HFFc6 (cell line): ENCODE results near the gene FNDC3B. TPM values are rescaled to one million over a fixed set of nuclear protein-coding genes. Genes with fewer than 3 reads are reported as not detected.

Source experiments
- DNase-seq: peaks from one replicate; pipeline ENCODE4 v3.0.0-alpha.2; 2018
- H3K27ac Mint-ChIP-seq: 2 replicates; pipeline ENCODE4 v1.8.0; 2020; ENCODE audit warnings: mild to moderate bottlenecking, mixed read lengths
- H3K27me3 Mint-ChIP-seq: 2 replicates; pipeline ENCODE4 v1.8.0; 2021; ENCODE audit warnings: mild to moderate bottlenecking, moderate library complexity, mixed read lengths; ENCODE audit not compliant: insufficient read depth
- H3K36me3 Mint-ChIP-seq: 2 replicates; pipeline ENCODE4 v1.8.0; 2021; ENCODE audit warnings: low read depth, mixed read lengths
- H3K4me1 Mint-ChIP-seq: 2 replicates; pipeline ENCODE4 v1.8.0; 2020; ENCODE audit warnings: low read depth, mixed read lengths
- H3K4me3 Mint-ChIP-seq: 2 replicates; pipeline ENCODE4 v1.8.0; 2020; ENCODE audit warnings: mild to moderate bottlenecking, moderate library complexity, mixed read lengths
- H3K9me3 Mint-ChIP-seq: 2 replicates; pipeline ENCODE4 v1.8.0; 2020; ENCODE audit warnings: mild to moderate bottlenecking, mixed read lengths
- CTCF ChIP-seq: fragments of 200-600 bp; sonication (generic); IDR thresholded peaks from 2 replicates; pipeline ENCODE4 v1.5.0; 2021; ENCODE audit warnings: antibody characterized with exemption, mild to moderate bottlenecking
- total RNA-seq, 6 experiments: library from RNA; stranded (reverse); fragmentation: NEBNext Ultra II Directional; extraction: Animal tissue kit (Norgen Biotek cat#: 25700); gene quantifications; 2 replicates in 1 of 6; 3 replicates in 5 of 6; pipeline ENCODE4 v1.2.3, GENCODE V29; 2021

The FNDC3B gene
- total RNA-seq, 6 experiments from 2014 or later: 133 to 192 (median 155) TPM

- DNase-seq: no peak
- Mint-ChIP-seq H3K9me3 (no peaks in the 10 kb centered on the region), H3K27me3 (peaks cover 1% of the 10 kb centered on the region; the same call in 1 of the 2 replicates), H3K4me1 (peaks cover 79% of the 10 kb centered on the region), H3K36me3 (peaks cover 36% of the 10 kb centered on the region), H3K4me3 (no peak overlapping the region; the same call in 1 of the 2 replicates), H3K27ac (peak overlapping the region; percentile 1; the same call in 1 of the 2 replicates)
- TF ChIP-seq CTCF: no peak
Measured at GRCh38 chr3:172066880-172067796, 27.8 kb downstream of the FNDC3B start.

GRCh38 chr3:172067837-172068440 is 28.6 kb downstream of the FNDC3B start:
- Mint-ChIP-seq H3K27ac (peak overlapping the region; percentile 66; the same call in 1 of the 2 replicates), H3K9me3 (no peaks in the 10 kb centered on the region), H3K4me3 (no peak overlapping the region), H3K4me1 (peaks cover 71% of the 10 kb centered on the region), H3K36me3 (peaks cover 30% of the 10 kb centered on the region), H3K27me3 (no peaks in the 10 kb centered on the region)
- no peak for DNase-seq
- TF ChIP-seq CTCF: no peak

- peaks cover 68% of the 10 kb centered on the region for H3K4me1 Mint-ChIP-seq
Measured at GRCh38 chr3:172068977-172069376, 29.6 kb downstream of the FNDC3B start.

GRCh38 chr3:172069478-172069877 is 30.1 kb downstream of the FNDC3B start:
- TF ChIP-seq CTCF: no peak
- DNase-seq: no peak
- Mint-ChIP-seq H3K4me3 (no peak overlapping the region), H3K36me3 (peaks cover 15% of the 10 kb centered on the region), H3K27me3 (no peaks in the 10 kb centered on the region), H3K9me3 (no peaks in the 10 kb centered on the region), H3K4me1 (peaks cover 66% of the 10 kb centered on the region), H3K27ac (no peak overlapping the region)

More at GRCh38 chr3:172068977-172069376, 29.6 kb downstream of the FNDC3B start:
- no peaks in the 10 kb centered on the region for H3K27me3 Mint-ChIP-seq
- no peak overlapping the region for H3K27ac Mint-ChIP-seq
- TF ChIP-seq CTCF: no peak
- no peak for DNase-seq
- no peaks in the 10 kb centered on the region for H3K9me3 Mint-ChIP-seq
- peaks cover 20% of the 10 kb centered on the region for H3K36me3 Mint-ChIP-seq
- no peak overlapping the region; the same call in 1 of the 2 replicates for H3K4me3 Mint-ChIP-seq

GRCh38 chr3:172070269-172070668 is 30.9 kb downstream of the FNDC3B start:
- peaks cover 11% of the 10 kb centered on the region; the same call in 1 of the 2 replicates for H3K36me3 Mint-ChIP-seq
- peak overlapping the region; percentile 29; the same call in 1 of the 2 replicates for H3K27ac Mint-ChIP-seq
- H3K4me1 Mint-ChIP-seq: peaks cover 59% of the 10 kb centered on the region
- no peak for TF ChIP-seq CTCF
- H3K4me3 Mint-ChIP-seq: no peak overlapping the region
- no peak for DNase-seq
- H3K9me3 Mint-ChIP-seq: no peaks in the 10 kb centered on the region
- H3K27me3 Mint-ChIP-seq: no peaks in the 10 kb centered on the region
